Thyroid gland (tissue), 4 donors: ENCODE results near the gene DTHD1.

Experiments
- CTCF ChIP-seq, 6 experiments: fragments of 200-600 bp in 3 of 6; fragments of 450-650 bp in 3 of 6; sonication (generic) in 3 of 6; IDR thresholded peaks; one replicate each; pipeline ENCODE4 v1.5.1; 2016 to 2019; ENCODE audit warnings: antibody characterized with exemption in 6 of 6, mild to moderate bottlenecking in 2 of 6, inconsistent platforms in 1 of 6, moderate library complexity in 1 of 6
- POLR2A ChIP-seq, 2 donors: fragments of 450-650 bp; IDR thresholded peaks; one replicate each; pipeline ENCODE4 v1.6.1; 2017; ENCODE audit warnings: antibody characterized with exemption in 2 of 2, mild to moderate bottlenecking in 2 of 2, moderate library complexity in 1 of 2

GRCh38 chr4:36278789-36279188 lies 2.6 kb upstream of the DTHD1 start:
- TF ChIP-seq CTCF (IDR thresholded peaks at IDR 0.05) (no peak), POLR2A (IDR thresholded peaks at IDR 0.05) (no peak)
